Measurements from ENCODE around the gene KRTAP13-3. TPM values are rescaled to one million over a fixed set of nuclear protein-coding genes. Genes with fewer than 3 reads are reported as not detected.

Gene KRTAP13-3, protein sequence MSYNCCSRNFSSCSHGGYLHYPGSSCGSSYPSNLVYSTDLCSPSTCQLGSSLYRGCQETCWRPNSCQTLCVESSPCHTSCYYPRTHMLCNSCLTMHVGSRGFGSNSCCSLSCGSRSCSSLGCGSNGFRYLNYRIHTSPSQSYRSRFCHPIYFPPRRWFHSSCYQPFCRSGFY
- total RNA-seq: not detected in 2 replicates

DNA sequence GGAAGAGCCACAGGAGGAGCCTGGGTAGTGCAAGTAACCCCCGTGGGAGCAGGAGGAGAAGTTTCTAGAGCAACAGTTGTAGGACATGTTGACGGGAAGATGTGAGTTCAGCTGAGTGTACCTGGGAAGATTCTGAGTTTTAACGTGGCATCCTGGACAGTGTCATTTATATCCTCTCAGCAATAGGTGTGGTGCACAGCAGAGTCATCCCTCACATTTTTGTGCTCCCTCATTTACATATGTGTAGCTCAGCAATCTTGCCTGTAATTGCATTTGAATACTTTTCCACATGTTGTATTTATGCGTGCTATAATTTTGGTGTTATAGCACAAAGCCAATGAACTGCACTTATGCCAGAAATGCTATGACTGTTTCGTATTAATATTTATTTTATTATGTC lies at the start of gene KRTAP13-3:
Gene KRTAP13-3, minus strand, starts transcription at position 101 of the 400 bp plus-strand sequence. Its CDS starts 14 bp downstream, at position 87.

DNA sequence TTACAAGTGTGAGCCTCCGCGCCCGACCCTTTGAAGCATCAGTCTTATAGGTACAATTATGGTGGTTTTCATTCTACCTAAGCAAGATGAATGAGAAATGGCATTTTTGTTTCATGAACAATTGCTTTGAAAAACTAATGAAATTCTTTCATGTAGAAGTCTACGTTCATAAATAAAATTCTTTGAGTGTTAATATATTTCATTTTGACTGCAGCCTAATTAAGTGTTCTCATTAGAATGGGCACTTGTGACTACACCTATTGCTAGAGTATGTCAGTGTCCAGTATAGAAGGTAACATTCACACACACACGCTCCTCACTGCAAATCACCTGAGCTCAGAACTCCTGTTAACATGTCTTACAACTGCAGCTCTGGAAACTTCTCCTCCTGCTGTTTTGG lies 14.2 kb upstream of the KRTAP13-3 start, which contains the start of gene KRTAP15-1:
Gene KRTAP15-1, plus strand, starts transcription at position 301 of the 400 bp plus-strand sequence. Its CDS starts 53 bp downstream, at position 354.

GRCh38 chr21:30430170-30430655 lies 4.5 kb upstream of the KRTAP13-3 start, which contains the start of gene KRTAP13-4:
Gene KRTAP13-4 (plus strand): TSS chr21:30430220. CDS start chr21:30430276, 56 bp downstream.

GRCh38 chr21:30395731-30396130 lies 30.0 kb downstream of the KRTAP13-3 start, which contains the start of gene KRTAP13-1:
Gene KRTAP13-1 (plus strand): TSS chr21:30396031. CDS start chr21:30396087, 56 bp downstream.

Other genes starting within 250 kb of the KRTAP13-3 start
- not detected in 2 replicates for gene CLDN8, start 209.8 kb downstream of the KRTAP13-3 start, total RNA-seq
- not detected in 2 replicates for gene KRTAP24-1, start 143.0 kb downstream of the KRTAP13-3 start, total RNA-seq
- gene KRTAP25-1, start 136.4 kb downstream of the KRTAP13-3 start, total RNA-seq: not detected in 2 replicates
- not detected in 2 replicates for gene KRTAP26-1, start 105.6 kb downstream of the KRTAP13-3 start, total RNA-seq
- gene KRTAP27-1, start 88.2 kb downstream of the KRTAP13-3 start, total RNA-seq: not detected in 2 replicates
- gene KRTAP23-1, start 77.3 kb downstream of the KRTAP13-3 start, total RNA-seq: not detected in 2 replicates
- not detected in 2 replicates for gene KRTAP13-2, start 53.7 kb downstream of the KRTAP13-3 start, total RNA-seq
- not detected in 2 replicates for gene KRTAP13-1, start 29.9 kb downstream of the KRTAP13-3 start, total RNA-seq
- not detected in 2 replicates for gene KRTAP13-4, start 4.3 kb upstream of the KRTAP13-3 start, total RNA-seq
- not detected in 2 replicates for gene KRTAP15-1, start 14.3 kb upstream of the KRTAP13-3 start, total RNA-seq
- gene KRTAP19-1, start 54.4 kb upstream of the KRTAP13-3 start, total RNA-seq: not detected in 2 replicates
- not detected in 2 replicates for gene KRTAP19-2, start 61.5 kb upstream of the KRTAP13-3 start, total RNA-seq
- not detected in 2 replicates for gene KRTAP19-3, start 66.1 kb upstream of the KRTAP13-3 start, total RNA-seq
- not detected in 2 replicates for gene KRTAP19-4, start 71.2 kb upstream of the KRTAP13-3 start, total RNA-seq
- not detected in 2 replicates for gene KRTAP19-5, start 76.2 kb upstream of the KRTAP13-3 start, total RNA-seq
- gene KRTAP19-6, start 115.9 kb upstream of the KRTAP13-3 start, total RNA-seq: not detected in 2 replicates
- gene KRTAP19-7, start 135.4 kb upstream of the KRTAP13-3 start, total RNA-seq: not detected in 2 replicates
- gene KRTAP22-2, start 164.5 kb upstream of the KRTAP13-3 start, total RNA-seq: not detected in 2 replicates
- not detected in 2 replicates for gene KRTAP6-3, start 166.5 kb upstream of the KRTAP13-3 start, total RNA-seq
- gene KRTAP6-2, start 173.0 kb upstream of the KRTAP13-3 start, total RNA-seq: not detected in 2 replicates
- not detected in 2 replicates for gene KRTAP22-1, start 175.2 kb upstream of the KRTAP13-3 start, total RNA-seq
- not detected in 2 replicates for gene KRTAP6-1, start 188.0 kb upstream of the KRTAP13-3 start, total RNA-seq
- gene KRTAP20-1, start 190.5 kb upstream of the KRTAP13-3 start, total RNA-seq: not detected in 2 replicates
- not detected in 2 replicates for gene KRTAP20-4, start 194.7 kb upstream of the KRTAP13-3 start, total RNA-seq
- not detected in 2 replicates for gene KRTAP20-2, start 209.3 kb upstream of the KRTAP13-3 start, total RNA-seq
- gene KRTAP20-3, start 216.9 kb upstream of the KRTAP13-3 start, total RNA-seq: not detected in 2 replicates